ENCODE measurements around the gene CAP1. TPM values are rescaled to one million over a fixed set of nuclear protein-coding genes. Genes with fewer than 3 reads are reported as not detected.

The CAP1 gene
- total RNA-seq, 1 experiment from 2014 or later, result 354 TPM

GRCh38 chr1:40030528-40031135, 9.9 kb upstream of the CAP1 start:
- BruUV-seq (replicated peaks), result no TSS peak
- 0 out of 2 replicates have a peak overlapping the region, but pooled peaks have one; percentile 8 for H3K27ac ChIP-seq
- H3K36me3 ChIP-seq (ENCODE audit: low read depth), result no peaks in the 10 kb centered on the region
- H3K4me3 ChIP-seq, result no peak overlapping the region
- H3K79me2 ChIP-seq (ENCODE audit: low read depth), result no peaks in the 10 kb centered on the region
- CTCF ChIA-PET, result interaction anchor here (0.6 to 4.0 kb wide), 4 partner anchors 50 to 424 kb away, joined by 3 to 33 read pairs (median 4); no protein-coding TSS in a partner anchor
- POLR2A ChIA-PET (ENCODE audit: unreplicated experiment), result interaction anchor here (0.7 to 1.0 kb wide), 5 partner anchors 8 to 158 kb away, joined by 3 to 6 read pairs (median 3); no protein-coding TSS in a partner anchor
- peaks cover 18% of the 10 kb centered on the region; the same call in 1 of the 2 replicates for H3F3A ChIP-seq (ENCODE audit: insufficient read depth, low read depth)
- H3K9me2 ChIP-seq (ENCODE audit: insufficient read depth), result no peaks in the 10 kb centered on the region
- H3K4me2 ChIP-seq, result peak overlapping the region; percentile 27; the same call in 1 of the 2 replicates
- intact Hi-C loops (cut with micrococcal nuclease; ENCODE audit: unreplicated experiment), result loop anchor here (1.0 to 10.0 kb wide), 4 partner anchors 50 to 426 kb away; partner anchors contain the start of gene MYCL
- peaks cover 17% of the 10 kb centered on the region for H3K4me1 ChIP-seq (replicated peaks; ENCODE audit: insufficient read depth)
- TF ChIP-seq EZH2 (IDR thresholded peaks at IDR 0.05; ENCODE audit: low read depth), result no peak
- no peak for TF ChIP-seq CTCF (conservative IDR thresholded peaks at IDR 0.05)
- H4K20me1 ChIP-seq (ENCODE audit: insufficient read depth), result no peaks in the 10 kb centered on the region
- no peak overlapping the region for H2AFZ ChIP-seq
- peak; percentile 64 to 71 for DNase-seq
- no peaks in the 10 kb centered on the region for H3K27me3 ChIP-seq (ENCODE audit: insufficient read depth, low read depth)
- H3K9me3 ChIP-seq (ENCODE audit: insufficient read depth, low read depth), result no peaks in the 10 kb centered on the region

GRCh38 chr1:40032240-40032891, 8.2 kb upstream of the CAP1 start:
- ChIA-PET POLR2A (ENCODE audit: unreplicated experiment) (interaction anchor here (0.5 to 0.6 kb wide), 2 partner anchors 8 to 62 kb away, joined by 3 read pairs; partner anchors contain the start of gene CAP1), CTCF (interaction anchor here (0.6 to 4.0 kb wide), 11 partner anchors 17 to 215 kb away, joined by 3 to 33 read pairs (median 5); no protein-coding TSS in a partner anchor)
- Histone ChIP-seq H3K4me2 (no peak overlapping the region), H3K36me3 (ENCODE audit: low read depth) (no peaks in the 10 kb centered on the region), H3K27me3 (ENCODE audit: insufficient read depth, low read depth) (no peaks in the 10 kb centered on the region), H3K4me3 (no peak overlapping the region), H3F3A (ENCODE audit: insufficient read depth, low read depth) (peaks cover 18% of the 10 kb centered on the region; the same call in 1 of the 2 replicates), H2AFZ (no peak overlapping the region), H3K9me2 (ENCODE audit: insufficient read depth) (no peaks in the 10 kb centered on the region), H4K20me1 (ENCODE audit: insufficient read depth) (no peaks in the 10 kb centered on the region), H3K27ac (no peak overlapping the region), H3K79me2 (ENCODE audit: low read depth) (no peaks in the 10 kb centered on the region), H3K4me1 (replicated peaks; ENCODE audit: insufficient read depth) (peaks cover 17% of the 10 kb centered on the region), H3K9me3 (ENCODE audit: insufficient read depth, low read depth) (no peaks in the 10 kb centered on the region)
- BruUV-seq (replicated peaks), result no TSS peak
- no peak for TF ChIP-seq EZH2 (IDR thresholded peaks at IDR 0.05; ENCODE audit: low read depth)
- TF ChIP-seq CTCF (conservative IDR thresholded peaks at IDR 0.05), result peak; percentile 73
- DNase-seq, result peak in 1 of 2 experiments; percentile 55
- intact Hi-C loops (cut with micrococcal nuclease; ENCODE audit: unreplicated experiment), result loop anchor here (1.0 to 10.0 kb wide), 4 partner anchors 113 to 428 kb away; partner anchors contain the start of gene MYCL

- BruUV-seq (replicated peaks), result no TSS peak
- ChIA-PET POLR2A (ENCODE audit: unreplicated experiment) (interaction anchor here (0.6 kb wide), 1 partner anchor 115 kb away, joined by 3 read pairs; no protein-coding TSS in a partner anchor), CTCF (no interaction called here)
- Histone ChIP-seq H3K9me2 (ENCODE audit: insufficient read depth) (no peaks in the 10 kb centered on the region), H4K20me1 (ENCODE audit: insufficient read depth) (no peaks in the 10 kb centered on the region), H2AFZ (no peak overlapping the region), H3K79me2 (ENCODE audit: low read depth) (no peaks in the 10 kb centered on the region), H3K36me3 (ENCODE audit: low read depth) (no peaks in the 10 kb centered on the region), H3K27me3 (ENCODE audit: insufficient read depth, low read depth) (no peaks in the 10 kb centered on the region), H3F3A (ENCODE audit: insufficient read depth, low read depth) (peaks cover 30% of the 10 kb centered on the region), H3K9me3 (ENCODE audit: insufficient read depth, low read depth) (no peaks in the 10 kb centered on the region), H3K4me3 (no peak overlapping the region), H3K27ac (no peak overlapping the region), H3K4me2 (no peak overlapping the region), H3K4me1 (replicated peaks; ENCODE audit: insufficient read depth) (peaks cover 25% of the 10 kb centered on the region)
- TF ChIP-seq EZH2 (IDR thresholded peaks at IDR 0.05; ENCODE audit: low read depth), result no peak
- TF ChIP-seq CTCF (conservative IDR thresholded peaks at IDR 0.05), result no peak
- intact Hi-C loops (cut with micrococcal nuclease; ENCODE audit: unreplicated experiment), result loop anchor here (5.0 to 10.0 kb wide), 2 partner anchors 133 to 430 kb away; partner anchors contain the start of gene MYCL
- no peak for DNase-seq
These were observed 5.7 kb upstream of the CAP1 start for GRCh38 chr1:40034869-40035268.
